PC-3 (cell line): ENCODE measurements around the gene AUTS2. TPM values are rescaled to one million over a fixed set of nuclear protein-coding genes. Genes with fewer than 3 reads are reported as not detected.

Experiments used
- ATAC-seq: fragments of 200-7000 bp; cut with Tn5 transposase; 2 replicates; pipeline ENCODE4 v1.9.1; 2020; ENCODE audit warnings: mild to moderate bottlenecking, moderate library complexity
- BruUV-seq: library from RNA; stranded (reverse); fragments of 400-500 nt; replicated peaks from 2 replicates; lab custom pipeline; 2021; lab: Mats Ljungman, UMichigan
- CTCF ChIA-PET: fragments of 300-600 bp; sonication (Branson Sonifier 250); formaldehyde crosslinking; loops from one replicate; lab custom pipeline; 2022; ENCODE audit warnings: antibody characterized with exemption; lab: Charles Lee
- POLR2A ChIA-PET: fragments of 300-600 bp; sonication (Branson Sonifier 250); formaldehyde crosslinking; loops from one replicate; lab custom pipeline; 2022; ENCODE audit warnings: antibody characterized with exemption; ENCODE audit not compliant: unreplicated experiment; lab: Charles Lee
- DNase-seq: peaks from one replicate; pipeline ENCODE4 v3.0.0-alpha.2; 2015
- H2AFZ ChIP-seq: fragments of 300-600 bp; sonication (generic); 2 replicates; pipeline ENCODE4 v1.6.0; 2016; ENCODE audit warnings: antibody characterized with exemption, low read length
- H3F3A ChIP-seq: fragments of 300-600 bp; sonication (generic); one replicate; pipeline ENCODE4 v1.6.0; 2017; ENCODE audit warnings: antibody characterized with exemption, low read length, control low read depth, mild to moderate bottlenecking; ENCODE audit not compliant: unreplicated experiment
- H3K27ac ChIP-seq: fragments of 300-600 bp; sonication (generic); 2 replicates; pipeline ENCODE4 v1.5.1; 2016; ENCODE audit warnings: mild to moderate bottlenecking, low read length
- H3K27me3 ChIP-seq: fragments of 300-600 bp; sonication (generic); 2 replicates; pipeline ENCODE4 v1.6.1; 2016; ENCODE audit warnings: low read length, mixed read lengths
- H3K36me3 ChIP-seq: fragments of 300-600 bp; sonication (generic); 2 replicates; pipeline ENCODE4 v1.6.1; 2016; ENCODE audit warnings: low read depth, mixed run types, low read length, mixed read lengths
- H3K4me1 ChIP-seq: fragments of 300-600 bp; sonication (generic); 2 replicates; pipeline ENCODE4 v1.5.1; 2016; ENCODE audit warnings: low read length; ENCODE audit not compliant: insufficient read depth
- H3K4me2 ChIP-seq: fragments of 300-600 bp; sonication (generic); 2 replicates; pipeline ENCODE4 v1.6.0; 2016; ENCODE audit warnings: low read length
- H3K4me3 ChIP-seq: fragments of 300-600 bp; sonication (generic); 2 replicates; pipeline ENCODE4 v1.5.1; 2016; ENCODE audit warnings: mild to moderate bottlenecking, low read length, mixed read lengths
- H3K79me2 ChIP-seq: fragments of 300-600 bp; sonication (generic); 2 replicates; pipeline ENCODE4 v1.6.1; 2017; ENCODE audit warnings: low read length, mixed read lengths
- H3K9ac ChIP-seq: fragments of 300-600 bp; sonication (generic); 2 replicates; pipeline ENCODE4 v1.6.0; 2016; ENCODE audit warnings: mild to moderate bottlenecking, low read length
- H3K9me2 ChIP-seq: fragments of 300-600 bp; sonication (generic); replicated peaks from 2 replicates; pipeline ENCODE4 v1.6.1; 2016; ENCODE audit warnings: mixed run types, low read length, mixed read lengths
- H3K9me3 ChIP-seq: fragments of 300-600 bp; sonication (generic); 2 replicates; pipeline ENCODE4 v1.6.1; 2016; ENCODE audit warnings: low read length, mixed read lengths
- H4K20me1 ChIP-seq: fragments of 300-600 bp; sonication (generic); 2 replicates; pipeline ENCODE4 v1.6.1; 2016; ENCODE audit warnings: low read length, mixed read lengths
- CTCF ChIP-seq: fragments of 300-600 bp; sonication (generic); conservative IDR thresholded peaks from 2 replicates; pipeline ENCODE4 v1.5.1; 2017; ENCODE audit warnings: antibody characterized with exemption, low read depth, mild to moderate bottlenecking, low read length
- EZH2 ChIP-seq: fragments of 300-600 bp; sonication (generic); IDR thresholded peaks from one replicate; pipeline ENCODE4 v1.6.1; 2017; ENCODE audit warnings: antibody characterized with exemption, mild to moderate bottlenecking, low read length; ENCODE audit not compliant: unreplicated experiment
- EZH2phosphoT487 ChIP-seq: fragments of 300-600 bp; sonication (generic); IDR thresholded peaks from 2 replicates; pipeline ENCODE4 v1.6.1; 2018; ENCODE audit warnings: mild to moderate bottlenecking, antibody characterized with exemption, low read length, borderline replicate concordance
- intact Hi-C: fragments of 100-400 bp; cut with micrococcal nuclease; formaldehyde crosslinking; loops from 2 replicates; pipeline ENCODE4 v1.9.0; 2023
- total RNA-seq: library from RNA; depleted of rRNA; stranded (reverse); fragments of >200 nt; gene quantifications from 2 replicates; pipeline ENCODE4 v1.2.3, GENCODE V29; 2014

AUTS2 gene
- total RNA-seq, 1 experiment from 2014 or later, result not detected

- ChIA-PET POLR2A (no interaction called here), CTCF (no interaction called here)
- no peak overlapping the region for H3K4me2 ChIP-seq
- no peak overlapping the region for H2AFZ ChIP-seq
- H3K9me2 ChIP-seq, result no peaks in the 10 kb centered on the region
- no peaks in the 10 kb centered on the region for H4K20me1 ChIP-seq
- no peak overlapping the region for H3K9ac ChIP-seq
- H3K27ac ChIP-seq, result no peak overlapping the region
- TF ChIP-seq EZH2, result no peak
- H3K79me2 ChIP-seq, result no peaks in the 10 kb centered on the region
- H3K4me3 ChIP-seq, result no peak overlapping the region
- no TSS peak for BruUV-seq
- H3K27me3 ChIP-seq, result no peaks in the 10 kb centered on the region
- ATAC-seq (no peak), DNase-seq (no peak)
- no peaks in the 10 kb centered on the region for H3F3A ChIP-seq
- intact Hi-C loops, result no loop called here
- H3K4me1 ChIP-seq, result no peaks in the 10 kb centered on the region
- H3K9me3 ChIP-seq, result no peaks in the 10 kb centered on the region
- H3K36me3 ChIP-seq, result no peaks in the 10 kb centered on the region
Observed at GRCh38 chr7:70566671-70567070, 968.4 kb downstream of the AUTS2 start.

- ATAC-seq, result no peak
- intact Hi-C loops, result no loop called here
- no peaks in the 10 kb centered on the region for H3K36me3 ChIP-seq
Observed at GRCh38 chr7:70568674-70569334, 970.5 kb downstream of the AUTS2 start.

GRCh38 chr7:70569335-70569819 lies 971.1 kb downstream of the AUTS2 start:
- DNase-seq (no peak), ATAC-seq (no peak)
- H3K9ac ChIP-seq, result no peak overlapping the region
- no peaks in the 10 kb centered on the region for H3K36me3 ChIP-seq
- ChIA-PET POLR2A (no interaction called here), CTCF (no interaction called here)
- H2AFZ ChIP-seq, result no peak overlapping the region
- H3K4me1 ChIP-seq, result no peaks in the 10 kb centered on the region
- H3K79me2 ChIP-seq, result no peaks in the 10 kb centered on the region
- H4K20me1 ChIP-seq, result no peaks in the 10 kb centered on the region
- intact Hi-C loops, result no loop called here
- TF ChIP-seq CTCF, result no peak
- no peak for TF ChIP-seq EZH2
- TF ChIP-seq EZH2phosphoT487, result no peak
- no peaks in the 10 kb centered on the region for H3F3A ChIP-seq
- no peaks in the 10 kb centered on the region for H3K27me3 ChIP-seq
- no TSS peak for BruUV-seq
- no peak overlapping the region for H3K4me3 ChIP-seq
- H3K4me2 ChIP-seq, result no peak overlapping the region
- H3K9me3 ChIP-seq, result no peaks in the 10 kb centered on the region
- H3K27ac ChIP-seq, result no peak overlapping the region
- H3K9me2 ChIP-seq, result no peaks in the 10 kb centered on the region

More at GRCh38 chr7:70568674-70569334, 970.5 kb downstream of the AUTS2 start:
- no peaks in the 10 kb centered on the region for H3K79me2 ChIP-seq
- no peak overlapping the region for H3K4me2 ChIP-seq
- H3K27me3 ChIP-seq, result no peaks in the 10 kb centered on the region
- TF ChIP-seq EZH2phosphoT487 (no peak), CTCF (no peak), EZH2 (no peak)
- no peaks in the 10 kb centered on the region for H3F3A ChIP-seq
- no peak overlapping the region for H3K9ac ChIP-seq
- BruUV-seq, result no TSS peak
- no peak for DNase-seq
- H2AFZ ChIP-seq, result no peak overlapping the region
- H4K20me1 ChIP-seq, result no peaks in the 10 kb centered on the region
- ChIA-PET POLR2A (no interaction called here), CTCF (no interaction called here)
- H3K9me3 ChIP-seq, result no peaks in the 10 kb centered on the region
- no peaks in the 10 kb centered on the region for H3K4me1 ChIP-seq
- no peak overlapping the region for H3K4me3 ChIP-seq
- H3K27ac ChIP-seq, result no peak overlapping the region
- H3K9me2 ChIP-seq, result no peaks in the 10 kb centered on the region
